GM11168 (cell line): ENCODE measurements around the gene PICK1.
"Not testable (repeated sequence)": the region's sequence is repeated elsewhere in the genome, so short reads cannot be mapped to it uniquely, and the experiment has no call there.

Experiments used
- in situ Hi-C: fragments of 300-500 bp; cut with MboI; formaldehyde crosslinking; loops from one replicate; pipeline ENCODE4 v1.12.0; 2022; ENCODE audit warnings: low sequenced_read_pairs; ENCODE audit not compliant: unreplicated experiment

PICK1 gene

DNA sequence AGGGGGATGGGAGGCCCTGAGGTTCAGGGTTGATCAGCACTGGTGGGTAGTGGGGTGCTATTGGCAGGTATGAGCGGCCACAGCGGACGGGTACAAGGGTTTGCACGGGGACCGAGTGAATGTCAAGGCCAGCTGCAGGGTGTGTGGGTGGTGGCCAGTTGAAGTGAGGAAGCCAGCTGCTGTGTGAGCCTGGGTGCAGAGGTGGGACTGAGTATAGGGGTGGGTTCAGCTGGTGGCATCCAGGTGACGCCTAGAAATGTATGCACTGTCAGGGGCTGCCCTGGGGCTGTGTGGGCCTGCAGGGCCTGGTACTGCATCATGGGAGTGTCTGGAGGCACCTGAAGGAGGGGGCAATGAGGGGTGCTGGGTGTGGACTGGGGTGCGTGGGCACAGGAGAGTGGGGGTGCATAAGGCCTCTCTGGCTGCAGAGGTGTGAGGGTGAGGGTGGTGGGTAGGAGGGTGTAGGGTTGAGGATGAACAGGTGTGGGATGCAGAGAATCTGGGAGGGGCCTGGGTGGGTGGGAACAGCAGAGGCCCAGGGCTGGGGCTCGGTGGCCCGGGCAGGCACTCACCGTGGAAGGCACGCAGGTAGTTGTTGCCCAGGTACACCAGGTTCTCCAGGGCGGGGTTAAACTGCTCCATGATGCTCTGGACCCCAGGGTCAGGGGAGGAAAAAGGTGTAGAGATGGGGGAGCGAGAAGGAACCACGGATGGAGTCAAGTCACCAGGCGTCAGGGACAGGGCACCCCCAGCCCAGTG is 51.5 kb downstream of the PICK1 start:
- in situ Hi-C loops = no loop called here

DNA sequence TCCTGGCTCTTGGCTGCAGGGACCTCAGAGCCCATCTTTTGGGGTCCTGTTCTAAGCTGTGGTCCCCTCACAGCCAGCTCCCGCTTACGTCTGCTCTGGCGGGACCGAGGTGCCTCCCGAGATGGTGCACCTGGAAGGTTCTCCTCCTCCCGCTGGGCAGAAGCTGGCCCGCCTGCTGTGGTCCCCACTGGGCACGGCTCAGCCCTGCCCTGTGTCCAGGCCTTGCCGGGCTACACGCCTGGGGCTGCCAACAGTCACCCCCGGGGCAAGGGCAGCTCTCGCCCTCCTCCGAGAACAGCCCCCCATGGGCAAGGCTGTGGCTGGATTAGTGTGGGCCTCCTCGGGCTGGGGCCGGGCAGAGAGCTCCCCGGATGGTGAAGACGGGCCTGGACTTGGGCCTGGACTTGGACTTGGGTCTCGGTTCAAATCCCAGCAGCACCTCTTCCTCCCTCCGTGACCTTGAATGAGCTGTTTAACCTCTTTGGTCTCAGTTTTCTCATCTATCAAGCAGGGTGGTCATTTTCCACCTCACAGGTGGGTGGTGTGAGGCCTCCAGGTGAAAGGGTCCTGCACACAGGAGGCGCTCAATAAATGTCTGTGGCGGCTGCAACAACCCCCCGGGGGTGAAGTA is 52.3 kb downstream of the PICK1 start:
- in situ Hi-C loops = no loop called here

DNA sequence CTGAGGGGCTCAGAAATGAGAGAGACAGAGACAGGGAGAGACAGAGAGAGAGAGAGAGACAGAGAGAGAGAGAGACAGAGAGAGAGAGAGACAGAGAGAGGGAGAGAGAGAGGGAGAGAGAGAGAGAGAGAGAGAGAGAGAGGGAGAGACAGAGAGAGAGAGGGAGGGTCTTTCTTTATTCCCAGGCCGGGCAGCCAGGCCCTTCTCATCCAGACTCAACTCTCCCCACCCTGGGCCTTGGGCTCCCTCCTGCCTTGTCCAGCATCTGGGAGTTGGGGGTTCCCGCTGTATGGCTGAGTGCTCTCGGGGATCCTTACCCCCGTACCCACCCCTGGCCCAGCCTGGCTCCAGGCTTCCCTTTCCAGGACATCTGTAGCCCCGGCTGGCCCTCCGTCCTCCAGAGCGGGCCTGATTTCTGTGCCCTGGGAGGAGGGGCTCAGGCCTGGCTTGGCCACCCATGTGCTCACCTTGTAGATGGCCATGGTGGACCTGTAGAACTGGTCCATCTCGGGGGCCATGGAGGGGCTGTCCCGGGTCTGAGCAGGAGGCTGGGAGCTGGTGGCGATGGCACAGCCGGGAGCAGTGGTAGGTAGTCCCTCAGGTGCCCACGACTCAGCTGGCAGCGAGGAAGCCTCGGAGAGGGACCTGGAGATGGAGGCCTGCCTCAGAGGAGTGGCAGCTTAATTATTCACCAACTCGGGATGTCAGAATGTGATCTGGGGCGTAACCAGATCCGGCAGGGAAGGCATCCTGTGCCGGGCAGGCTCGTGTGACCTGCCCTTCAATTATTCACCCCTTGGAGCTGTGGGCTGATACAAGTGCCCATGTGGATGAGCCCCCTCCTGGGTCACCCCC is 53.0 kb downstream of the PICK1 start, which contains the start of gene BAIAP2L2:
BAIAP2L2 (minus strand) TSS at position 677 of the 855 bp plus-strand sequence; CDS start at position 518, 159 bp downstream.
- in situ Hi-C loops = no loop called here

- in situ Hi-C loops = no loop called here
These were observed 54.0 kb downstream of the PICK1 start for GRCh38 chr22:38110863-38111852.

DNA sequence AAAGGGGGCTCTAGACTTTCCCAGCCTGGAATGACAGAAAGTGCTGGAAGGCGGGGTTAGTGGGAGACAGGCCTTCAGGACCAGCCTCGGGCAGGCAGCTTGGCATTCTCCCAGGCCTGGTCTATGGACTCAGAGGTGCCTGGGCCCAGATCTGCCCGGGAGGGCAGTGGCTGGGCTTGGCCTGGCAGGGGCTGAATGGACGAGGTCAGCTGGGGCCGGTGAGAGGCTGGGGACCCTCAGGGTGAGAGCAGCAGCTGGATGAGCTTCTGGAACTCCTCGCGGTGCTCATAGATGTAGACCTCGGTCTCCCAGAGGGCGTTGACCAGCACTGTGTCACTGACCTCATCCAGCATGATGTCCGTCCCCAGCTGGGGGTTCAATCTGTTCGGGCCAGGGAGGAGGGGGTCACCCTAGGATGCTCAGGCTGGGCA is 54.7 kb downstream of the PICK1 start:
- in situ Hi-C loops = no loop called here

GRCh38 chr22:38112381-38112780 is 55.2 kb downstream of the PICK1 start:
- in situ Hi-C loops = no loop called here

- in situ Hi-C loops = no loop called here
These were observed 57.5 kb downstream of the PICK1 start for GRCh38 chr22:38114484-38115398.

- in situ Hi-C loops = no loop called here
These were observed 58.4 kb downstream of the PICK1 start for GRCh38 chr22:38115423-38116205.

DNA sequence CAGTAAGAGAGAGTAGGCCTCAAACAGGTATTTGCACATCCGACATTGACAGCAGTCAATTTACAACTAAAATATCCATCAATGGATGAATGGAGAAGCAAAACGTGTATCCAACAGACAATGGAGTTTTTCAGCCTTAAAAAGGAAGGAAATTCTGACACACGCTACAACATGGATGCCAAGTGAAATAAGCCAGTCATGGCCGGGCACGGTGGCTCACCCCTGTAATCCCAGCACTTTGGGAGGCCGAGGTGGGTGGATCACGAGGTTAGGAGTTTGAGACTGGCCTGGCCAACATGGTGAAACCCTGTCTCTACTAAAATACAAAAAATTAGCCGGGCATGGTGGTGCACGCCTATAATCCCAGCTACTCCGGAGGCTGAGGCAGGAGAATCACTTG is 60.4 kb downstream of the PICK1 start:
- in situ Hi-C loops = not testable (repeated sequence)

GRCh38 chr22:38118182-38118581 is 61.0 kb downstream of the PICK1 start:
- in situ Hi-C loops = no loop called here

DNA sequence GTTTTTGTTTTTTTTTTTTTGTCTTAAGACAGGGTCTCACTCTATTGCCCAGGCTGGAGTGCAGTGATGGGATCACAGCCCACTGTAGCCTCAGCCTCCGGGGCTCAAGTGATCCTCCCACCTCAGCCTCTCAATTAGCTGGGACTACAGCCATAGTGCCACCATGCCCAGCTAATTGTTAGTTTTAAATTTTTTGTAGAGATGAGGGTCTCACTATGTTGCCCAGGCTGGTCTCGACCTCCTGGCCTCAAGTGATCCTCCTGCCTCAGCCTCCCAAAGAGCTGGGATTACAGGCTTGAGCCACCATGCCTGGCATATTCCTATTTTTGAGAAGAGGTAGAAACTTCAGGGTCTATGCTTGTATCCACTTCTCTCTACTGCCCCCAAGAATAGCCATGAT is 61.5 kb downstream of the PICK1 start:
- in situ Hi-C loops = not testable (repeated sequence)

DNA sequence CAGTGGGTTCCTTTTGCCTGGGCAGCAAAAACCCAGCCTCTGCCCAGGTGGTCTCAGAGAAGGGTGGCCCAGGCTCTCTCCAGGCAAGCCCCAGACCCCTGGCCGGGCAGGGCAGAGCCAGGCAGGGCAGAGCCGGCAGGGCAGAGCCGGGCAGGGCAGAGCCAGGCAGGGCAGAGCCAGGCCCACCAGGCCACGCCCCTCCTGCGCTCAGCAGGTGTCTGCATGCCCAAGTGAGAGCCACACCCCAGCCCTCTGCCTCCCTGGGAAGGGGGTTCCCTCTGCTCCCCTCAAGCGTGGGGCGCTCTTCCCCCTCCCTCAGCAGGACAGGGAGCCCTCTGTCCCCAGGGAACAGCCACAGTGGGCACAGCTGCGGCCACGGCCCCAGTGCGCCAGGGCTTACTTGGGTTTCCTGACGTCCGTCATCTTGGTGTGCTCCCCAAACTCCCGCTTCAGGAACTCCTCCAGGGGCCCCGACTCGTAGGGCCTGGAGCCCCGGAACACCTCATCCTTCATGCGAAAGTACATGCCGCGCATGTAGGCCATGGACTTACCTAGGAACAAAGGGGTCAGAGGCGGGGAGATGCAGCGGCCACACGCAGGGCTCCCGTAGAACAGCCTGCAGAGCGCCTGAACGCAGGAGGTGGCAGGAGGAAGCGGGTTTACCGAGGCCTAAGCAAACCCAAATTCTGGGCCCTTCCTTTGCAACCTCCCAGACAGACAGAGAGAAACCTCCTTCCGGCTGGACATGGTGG is 63.3 kb downstream of the PICK1 start:
- in situ Hi-C loops = no loop called here

GRCh38 chr22:38122616-38123015 is 65.4 kb downstream of the PICK1 start:
- in situ Hi-C loops = no loop called here

DNA sequence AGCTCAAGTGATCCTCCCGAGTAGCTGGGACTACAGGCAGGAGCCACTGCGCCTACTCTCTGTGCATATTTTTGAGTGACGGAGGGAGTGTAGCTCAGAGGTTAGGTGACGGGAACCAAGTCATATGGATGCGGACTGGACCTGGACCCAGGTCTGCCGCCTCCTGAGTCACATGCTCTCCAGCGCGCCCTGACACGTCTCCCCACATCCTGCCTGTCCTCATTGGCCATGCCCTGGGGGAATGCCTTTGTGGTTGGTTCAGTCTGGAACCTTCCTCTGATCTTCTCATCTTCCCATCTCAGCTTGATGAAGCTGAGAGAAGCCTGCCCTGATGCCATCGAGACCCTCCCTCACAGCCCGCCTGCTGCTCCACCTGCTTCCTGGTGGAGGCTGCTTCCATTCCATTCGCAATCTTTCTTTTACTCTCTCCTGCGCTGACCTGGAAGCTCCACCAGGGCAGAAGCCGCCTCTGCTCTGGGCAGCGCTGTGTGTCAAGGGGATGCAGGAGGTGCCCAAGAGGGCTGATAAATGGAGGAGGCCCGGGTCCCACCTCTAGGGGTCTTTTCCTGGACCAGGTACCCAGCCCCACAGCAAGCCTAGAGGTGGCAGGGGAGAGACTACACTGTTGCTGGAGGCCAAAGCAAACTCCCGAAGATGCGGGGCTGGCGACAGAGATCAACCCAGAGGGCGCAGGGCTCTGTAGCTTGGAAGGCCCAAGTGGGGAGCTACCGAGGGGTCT is 67.2 kb downstream of the PICK1 start:
- in situ Hi-C loops = no loop called here

DNA sequence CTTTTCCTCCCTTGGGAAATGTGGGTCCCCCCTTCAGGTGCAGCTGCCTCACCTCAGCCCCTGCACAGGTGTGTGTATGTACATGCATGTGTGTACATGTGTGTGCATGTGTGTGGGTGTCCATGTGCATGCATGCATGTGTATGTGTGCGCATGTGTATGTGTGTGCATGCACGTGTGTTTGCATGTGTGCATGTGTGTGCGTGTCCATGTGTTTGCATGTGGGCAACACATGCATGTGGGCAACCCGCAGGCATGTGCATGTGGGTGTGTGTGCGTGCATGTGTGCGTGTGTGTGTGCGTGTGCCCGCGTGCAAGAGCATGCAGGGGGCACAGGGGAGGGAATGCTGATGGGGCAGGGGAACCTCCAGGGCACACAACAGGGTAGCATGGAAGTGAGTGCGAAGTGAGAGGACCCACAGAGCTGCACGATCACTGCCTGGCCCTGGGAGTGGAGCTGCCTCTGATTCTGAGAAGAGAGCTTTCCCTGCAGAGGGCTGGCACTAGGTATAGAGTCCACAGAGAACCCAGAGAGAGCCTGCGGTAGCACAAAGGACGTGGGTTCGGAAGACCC is 67.9 kb downstream of the PICK1 start:
- in situ Hi-C loops = no loop called here
